Hematopoietic multipotent progenitor cell treated with erythropoietin and hydrocortisone succinate and interleukin-3 and kit ligand, for 15 days (in vitro differentiated cells): ENCODE data around the gene S100B.

Source experiments
- DNase-seq: peaks from one replicate; pipeline ENCODE4 v3.0.0-alpha.2; 2015; ENCODE audit warnings: low spot score

S100B gene

DNA sequence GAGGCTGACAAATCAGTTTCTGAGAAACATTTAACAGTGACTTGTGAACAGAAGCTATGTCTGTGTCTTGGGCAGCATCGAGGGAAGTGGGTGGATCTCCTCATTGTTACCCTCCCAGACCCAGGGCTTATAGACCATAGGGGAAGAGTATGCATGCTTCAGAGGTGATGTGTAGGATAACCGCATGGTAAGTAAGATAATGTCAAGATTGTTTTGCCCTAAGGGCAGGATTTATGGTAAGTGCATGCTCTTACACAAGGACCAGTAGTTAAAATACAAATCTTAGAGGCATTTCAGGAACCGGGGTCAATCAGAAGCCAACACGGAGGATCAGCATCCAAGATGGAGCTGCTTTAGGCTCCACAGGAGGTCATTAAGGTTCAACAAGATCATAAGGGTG is 22.8 kb upstream of the S100B start:
- no peak for DNase-seq

DNA sequence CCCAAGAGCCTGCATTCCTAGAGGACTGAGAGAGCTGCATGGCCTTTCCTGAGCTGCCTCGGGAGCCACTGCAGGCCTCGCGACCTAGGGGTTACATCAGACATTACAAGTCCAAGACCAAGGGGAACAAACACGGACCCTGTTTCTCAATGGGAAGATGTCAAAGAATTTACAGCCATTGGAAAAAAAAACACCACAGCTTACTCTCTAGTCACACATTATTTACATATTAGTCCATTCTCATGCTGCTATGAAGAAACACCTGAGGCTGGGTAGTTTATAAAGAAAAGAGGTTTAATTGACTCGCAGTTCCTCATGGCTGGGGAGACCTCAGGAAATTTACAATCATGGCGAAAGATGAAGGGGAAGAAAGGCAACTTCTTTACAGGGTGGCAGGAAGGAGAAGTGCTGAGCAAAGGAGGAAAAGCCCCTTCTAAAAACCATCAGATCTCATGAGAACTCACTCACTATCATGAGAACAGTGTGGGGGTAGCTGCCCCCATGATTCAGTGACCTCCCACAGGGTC is 22.2 kb upstream of the S100B start:
- DNase-seq = no peak

DNA sequence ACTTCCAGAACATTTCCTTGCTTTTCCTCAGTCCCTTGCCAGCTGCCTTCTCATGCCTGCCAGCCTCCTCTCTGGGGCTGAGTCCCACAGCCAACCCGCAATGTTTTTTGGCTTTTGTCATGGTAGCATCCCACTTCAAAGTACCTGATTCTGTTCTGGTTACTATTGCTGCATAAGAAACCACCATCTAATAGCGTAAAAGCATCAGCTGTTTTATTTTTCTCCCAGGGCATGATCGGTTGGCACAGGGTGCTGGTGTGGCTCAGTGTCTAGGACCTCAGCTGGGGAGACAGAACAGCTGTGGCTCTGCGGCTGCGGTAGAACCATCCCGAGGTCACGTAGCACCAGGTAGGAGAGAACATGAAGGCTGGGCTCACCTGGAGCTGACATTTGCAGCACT is 21.7 kb upstream of the S100B start:
- DNase-seq = no peak

DNA sequence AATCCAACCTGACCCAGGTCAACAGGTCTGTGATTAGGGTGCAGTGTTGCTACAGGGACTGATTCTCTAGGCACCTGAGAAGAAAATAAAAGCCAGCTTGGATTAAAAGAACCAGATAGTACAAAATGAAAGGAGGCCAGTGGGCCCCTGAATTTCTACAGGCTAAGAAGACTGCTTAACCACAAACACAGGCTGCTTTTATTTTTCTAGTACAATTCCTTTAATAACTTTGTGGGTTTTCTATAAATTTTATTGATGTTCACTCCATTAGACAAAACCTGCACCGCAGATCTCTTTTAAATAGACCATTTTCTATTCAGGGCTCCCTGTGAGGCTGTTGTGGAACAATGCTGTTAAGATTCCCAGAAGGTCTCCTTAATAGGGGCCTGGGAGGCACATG is 20.9 kb upstream of the S100B start:
- no peak for DNase-seq

DNA sequence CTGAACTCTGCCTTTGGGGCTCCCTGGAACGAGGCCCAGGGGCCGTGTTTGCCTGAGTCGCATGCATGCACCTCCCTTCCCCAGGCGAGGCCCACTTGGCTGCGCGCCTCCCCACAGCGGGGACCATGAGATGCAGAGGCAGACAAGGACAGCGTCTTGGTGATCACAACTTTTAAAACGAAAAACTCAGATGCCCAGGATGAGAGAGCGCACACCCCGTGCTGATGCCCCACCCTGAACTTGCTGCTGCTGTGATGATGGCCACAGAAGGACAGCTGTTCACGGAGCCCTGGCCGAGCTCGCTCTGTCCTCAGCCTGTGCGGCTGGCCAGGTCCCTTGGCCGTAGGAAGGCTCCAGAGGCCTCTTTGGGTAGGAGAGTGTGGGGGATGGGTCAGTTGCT is 19.2 kb upstream of the S100B start:
- DNase-seq = no peak

DNA sequence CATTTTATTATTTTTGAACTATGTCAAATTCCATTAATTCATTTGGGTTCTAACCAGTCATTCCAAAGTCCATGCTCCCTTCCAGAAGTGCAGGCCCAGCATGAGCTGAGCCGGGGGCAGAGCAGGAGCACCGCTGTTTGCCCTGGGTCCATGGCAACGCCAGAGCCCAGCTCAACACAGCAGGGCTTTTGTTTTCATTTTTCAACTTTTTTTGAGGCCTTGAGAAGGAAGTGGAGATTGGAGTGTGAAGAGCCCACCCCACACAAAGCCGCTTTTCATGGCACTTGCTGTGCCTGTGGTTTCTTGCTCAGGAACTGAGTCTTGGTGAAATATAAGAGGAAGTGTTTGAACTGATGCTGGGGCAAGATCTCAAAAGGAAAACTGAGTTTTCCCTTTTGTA is 17.3 kb upstream of the S100B start:
- DNase-seq = no peak

DNA sequence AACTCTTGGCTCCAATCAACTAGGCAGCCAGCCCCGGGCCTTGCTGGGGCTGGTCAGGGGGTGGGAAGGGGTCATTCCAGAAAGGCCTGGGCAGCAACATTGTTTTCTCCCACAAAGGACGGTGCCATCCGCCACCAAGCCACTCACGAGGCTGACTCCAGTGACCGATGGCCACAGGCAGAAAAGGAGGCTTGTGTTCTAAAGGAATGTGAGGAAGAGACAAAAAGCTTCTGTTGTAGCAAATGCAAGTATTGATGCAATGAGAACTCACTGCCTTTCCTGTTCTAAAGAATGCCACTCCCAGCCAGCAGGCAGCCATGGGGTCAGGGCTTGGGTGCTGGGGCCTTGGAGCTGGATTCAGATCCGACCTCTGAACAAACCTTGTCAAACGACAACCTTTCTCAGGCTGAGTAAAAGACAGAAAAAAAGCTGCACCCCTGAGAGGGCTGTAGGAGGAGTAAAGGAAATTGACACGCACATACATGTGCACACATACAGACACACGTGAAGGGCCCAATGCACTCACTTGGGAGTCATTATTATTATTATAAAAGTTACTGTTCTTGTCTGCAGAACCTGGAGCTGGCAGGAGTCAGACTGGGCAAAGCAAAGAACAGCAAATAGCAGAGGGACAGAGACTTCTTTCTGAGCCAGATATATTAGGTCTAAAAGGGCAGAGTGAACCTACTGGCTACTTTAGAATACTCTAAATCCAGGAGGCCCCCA is 16.7 kb upstream of the S100B start:
- no peak for DNase-seq

DNA sequence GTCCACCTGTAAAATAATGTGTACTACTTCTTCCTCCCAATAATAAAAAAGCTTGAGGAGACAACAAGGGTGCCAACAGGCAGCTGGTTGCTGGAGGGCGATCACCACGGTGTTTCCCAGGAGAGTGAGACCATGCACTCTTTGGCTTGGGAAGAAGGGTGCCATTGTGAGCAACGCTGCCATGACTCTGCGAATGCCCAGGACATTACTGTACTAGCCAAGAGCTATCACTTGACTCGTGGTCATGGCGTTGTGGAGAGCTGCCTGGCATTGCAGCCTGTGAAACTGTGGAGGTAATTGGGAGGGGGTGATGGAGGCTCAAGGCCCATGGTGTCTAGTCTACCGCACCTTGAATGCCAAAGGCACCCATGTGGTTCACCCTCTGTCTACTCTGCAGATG is 16.0 kb upstream of the S100B start:
- no peak for DNase-seq

DNA sequence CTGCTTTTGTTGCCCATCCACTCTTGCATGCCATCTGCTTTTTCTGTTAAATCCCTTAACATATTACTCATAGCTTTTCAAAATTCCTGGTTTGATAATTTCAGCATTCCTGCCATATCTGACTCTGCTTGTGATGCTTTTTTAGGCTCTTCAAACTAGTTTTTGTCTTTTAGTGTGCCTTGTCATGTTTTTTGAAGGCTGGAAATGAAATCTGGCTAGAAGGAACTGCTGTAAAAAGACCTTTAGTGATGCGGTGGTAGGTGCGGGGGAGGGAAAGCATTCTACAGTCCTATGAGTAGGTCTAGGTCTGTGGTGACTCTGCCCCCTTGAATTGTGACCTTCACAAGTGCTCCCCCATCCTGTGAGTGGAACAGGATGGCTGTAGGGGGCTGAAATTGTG is 15.0 kb upstream of the S100B start:
- no peak for DNase-seq

DNA sequence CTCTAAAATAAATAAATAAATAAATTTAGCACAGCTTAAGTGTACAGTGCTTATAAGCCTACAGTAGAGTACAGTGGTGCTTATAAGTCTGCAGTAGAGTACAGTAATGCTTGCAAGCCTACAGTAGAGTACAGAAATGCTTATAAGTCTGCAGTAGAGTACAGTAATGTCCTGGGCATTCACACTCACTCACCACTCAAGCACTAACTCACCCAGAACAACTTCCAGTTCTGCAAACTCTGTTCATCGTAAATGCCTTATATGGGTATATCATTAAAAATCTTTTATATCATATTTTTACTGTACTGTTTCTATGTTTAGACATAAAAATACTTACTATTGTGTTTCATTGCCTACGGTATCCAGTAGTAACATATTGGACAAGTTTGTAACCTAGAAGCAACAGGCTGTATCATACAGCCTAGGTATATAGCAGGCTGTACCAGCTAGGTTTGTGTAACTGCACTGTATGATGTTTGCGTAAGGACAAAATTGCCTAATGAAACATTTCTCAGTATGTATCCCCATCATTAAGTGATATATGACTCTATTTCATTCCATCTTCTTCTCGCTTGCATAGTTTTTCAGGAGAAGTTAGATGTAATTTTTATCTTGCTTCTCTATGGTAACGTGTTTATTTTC is 14.0 kb upstream of the S100B start:
- no peak for DNase-seq

DNA sequence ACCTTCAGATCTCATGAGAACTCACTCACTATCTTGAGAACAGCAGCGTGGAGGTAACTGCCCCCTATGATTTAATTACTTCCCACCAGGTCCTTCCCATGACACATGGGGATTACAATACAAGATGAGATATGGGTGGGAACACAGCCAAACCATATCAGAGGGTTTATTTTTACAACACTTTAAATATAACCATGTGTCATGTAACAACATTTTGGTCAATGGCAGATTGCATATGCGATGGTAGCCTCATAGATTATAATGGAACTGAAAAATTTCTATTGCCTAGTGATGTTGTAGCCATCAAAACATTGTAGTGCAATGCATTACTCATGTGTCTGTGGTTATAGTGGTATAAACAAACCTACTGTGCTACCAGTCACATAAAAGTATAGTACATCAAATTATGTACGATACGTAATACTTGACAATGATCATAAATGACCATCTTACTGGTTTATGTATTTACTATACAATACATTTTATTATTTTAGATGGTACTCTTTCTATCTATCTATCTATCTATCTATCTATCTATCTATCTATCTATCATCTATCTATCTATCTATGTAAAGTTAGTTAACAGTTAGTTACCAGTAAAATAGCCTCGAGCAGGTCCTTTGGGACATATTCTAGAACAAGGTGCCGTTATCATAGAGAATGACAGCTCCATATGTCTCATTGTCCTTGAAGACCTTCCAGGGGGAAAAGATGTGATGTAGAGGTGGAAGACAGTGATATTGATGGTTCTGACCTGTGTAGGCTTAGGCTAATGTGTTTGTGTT is 12.6 kb upstream of the S100B start:
- DNase-seq = no peak

DNA sequence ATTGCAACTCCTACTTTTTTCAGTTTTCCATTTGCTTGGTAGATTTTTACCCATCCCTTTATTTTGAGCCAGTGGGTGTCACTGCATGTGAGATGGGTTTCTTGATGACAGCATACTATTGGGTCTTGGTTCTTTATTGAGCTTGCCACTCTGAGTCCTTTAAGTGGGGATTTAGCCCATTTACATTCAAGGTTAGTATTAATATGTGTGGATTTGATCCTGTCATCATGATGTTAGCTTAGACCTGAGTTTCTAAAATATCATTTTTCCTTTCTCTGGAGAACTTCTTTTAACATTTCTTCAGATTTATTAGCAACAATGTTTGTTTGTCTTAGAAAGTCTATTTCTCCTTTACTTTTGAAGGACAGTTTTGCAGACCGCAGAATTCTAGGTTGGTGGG is 11.8 kb upstream of the S100B start:
- DNase-seq = no peak

DNA sequence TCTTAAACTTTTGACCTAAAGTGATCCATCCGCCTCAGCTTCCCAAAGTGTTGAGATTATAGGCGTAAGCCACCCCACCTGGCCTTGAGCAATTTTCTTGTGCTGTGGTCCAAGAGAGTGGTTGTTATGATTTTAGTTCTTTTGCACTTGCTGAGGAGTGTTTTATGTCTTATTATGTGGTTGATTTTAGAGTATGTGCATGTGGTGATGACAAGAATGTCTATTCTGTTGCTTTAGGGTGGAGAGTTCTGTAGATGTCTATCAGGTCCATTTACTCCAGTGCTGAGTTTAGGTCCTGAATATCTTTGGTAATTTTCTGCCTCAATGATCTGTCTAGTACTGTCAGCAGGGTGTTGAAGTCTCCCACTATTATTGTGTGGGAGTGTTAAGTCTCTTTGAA is 11.2 kb upstream of the S100B start:
- DNase-seq = no peak

DNA sequence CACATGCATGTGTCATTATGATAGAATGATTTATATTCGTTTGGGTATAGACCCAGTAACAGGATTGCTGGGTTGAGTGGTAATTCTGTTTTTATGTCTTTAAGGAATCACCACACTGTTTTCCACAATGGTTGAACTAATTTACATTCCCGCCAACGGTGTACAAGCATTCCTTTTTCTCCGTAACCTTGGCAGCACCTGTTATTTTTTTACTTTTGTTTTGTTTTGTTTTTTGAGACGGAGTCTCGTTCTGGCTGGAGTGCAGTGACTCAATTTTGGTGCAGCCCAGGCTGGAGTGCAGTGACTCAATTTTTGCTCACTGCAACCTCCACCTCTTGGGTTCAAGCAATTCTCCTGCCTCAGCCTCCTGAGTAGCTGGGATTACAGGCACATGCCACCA is 8.5 kb upstream of the S100B start:
- DNase-seq = no peak

DNA sequence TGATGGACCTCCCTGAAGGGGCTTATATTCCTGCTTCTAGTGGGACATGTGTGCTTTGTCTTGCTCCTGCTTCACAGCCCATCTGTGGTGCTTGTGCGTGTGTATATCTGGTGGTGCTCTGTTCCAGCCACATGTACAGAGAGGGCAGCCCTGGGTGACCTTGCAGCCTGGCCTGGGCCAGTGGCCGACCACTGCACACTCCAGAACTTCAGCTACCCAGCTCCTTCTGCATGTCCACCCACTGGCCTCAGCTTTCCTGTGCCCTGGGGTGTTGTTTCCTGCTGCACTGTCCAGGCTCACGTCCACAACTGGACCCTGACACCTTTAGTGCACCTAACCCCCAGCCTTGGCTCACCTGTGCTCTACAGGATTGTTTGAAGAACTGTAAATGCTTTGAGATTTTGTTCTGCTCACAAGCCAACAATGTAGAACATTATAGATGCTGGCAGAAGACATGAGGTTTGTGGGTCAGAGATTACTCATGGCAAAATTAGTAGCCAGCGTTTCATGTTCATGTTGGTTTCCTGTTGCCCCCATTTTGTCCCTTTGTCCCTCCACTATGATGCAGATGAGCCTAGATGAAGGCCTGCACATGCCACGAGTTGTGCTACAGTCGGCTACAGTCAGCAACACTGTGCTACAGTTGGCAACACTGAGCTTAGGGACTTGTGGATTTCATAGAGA is 5.3 kb upstream of the S100B start:
- DNase-seq = no peak

DNA sequence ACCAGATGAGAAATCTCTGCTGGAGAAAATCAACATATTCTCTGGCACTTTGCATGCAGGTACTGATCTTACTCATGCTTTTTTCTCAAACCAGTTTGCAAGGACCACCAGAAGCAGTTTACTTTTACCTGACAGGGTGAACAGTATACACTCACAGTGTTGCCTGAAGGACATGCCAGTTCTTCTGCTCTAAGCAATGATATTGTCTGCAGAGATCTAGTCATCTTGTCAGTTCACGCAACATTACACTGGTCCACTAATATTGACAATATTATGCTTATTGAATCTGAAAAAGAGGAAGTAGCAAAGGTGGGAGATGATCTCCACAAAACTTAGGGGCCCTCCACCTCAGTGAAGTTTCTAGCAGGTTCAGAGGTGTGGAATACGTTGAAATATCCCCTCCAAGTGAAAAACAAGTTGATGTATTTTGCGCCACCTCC is 3.8 kb upstream of the S100B start:
- no peak for DNase-seq

DNA sequence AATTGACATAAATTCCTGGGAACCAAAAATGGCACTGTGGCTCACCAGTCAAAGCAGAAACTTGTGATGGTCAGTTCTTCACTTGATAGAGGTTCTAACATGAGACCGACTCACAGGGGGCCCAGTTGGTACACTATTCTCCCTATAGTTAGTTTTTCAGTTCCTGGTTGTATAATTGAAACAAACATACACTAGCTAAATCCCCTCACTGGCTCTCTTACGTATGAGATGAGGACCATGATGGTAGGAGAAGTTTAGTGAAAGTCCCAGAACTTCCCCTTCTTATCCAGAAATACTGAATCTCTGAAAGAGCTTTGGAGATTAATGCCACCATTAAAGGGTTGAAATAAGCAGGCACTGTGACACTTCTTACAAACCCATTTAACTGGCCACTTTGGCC is 2.8 kb upstream of the S100B start:
- no peak for DNase-seq

DNA sequence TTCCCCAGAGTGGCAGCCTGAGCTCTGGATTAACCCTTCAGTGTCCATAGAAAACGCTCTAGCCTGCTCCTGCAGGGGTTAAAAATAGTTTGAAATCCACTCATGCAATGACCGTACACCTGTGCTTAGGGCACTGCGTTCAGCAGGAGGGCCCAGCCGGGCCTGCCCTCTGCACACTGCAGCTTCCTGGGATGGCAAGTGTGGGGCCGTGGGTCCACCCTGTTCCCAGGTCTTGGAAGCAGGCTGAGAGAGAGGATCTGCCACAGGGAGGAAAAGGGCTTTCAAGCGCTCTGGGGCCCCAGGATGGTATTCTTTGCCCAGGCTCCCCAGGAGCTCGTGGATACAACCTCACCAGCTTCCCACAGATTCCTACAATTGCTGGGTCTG is 1.5 kb upstream of the S100B start:
- DNase-seq = no peak

DNA sequence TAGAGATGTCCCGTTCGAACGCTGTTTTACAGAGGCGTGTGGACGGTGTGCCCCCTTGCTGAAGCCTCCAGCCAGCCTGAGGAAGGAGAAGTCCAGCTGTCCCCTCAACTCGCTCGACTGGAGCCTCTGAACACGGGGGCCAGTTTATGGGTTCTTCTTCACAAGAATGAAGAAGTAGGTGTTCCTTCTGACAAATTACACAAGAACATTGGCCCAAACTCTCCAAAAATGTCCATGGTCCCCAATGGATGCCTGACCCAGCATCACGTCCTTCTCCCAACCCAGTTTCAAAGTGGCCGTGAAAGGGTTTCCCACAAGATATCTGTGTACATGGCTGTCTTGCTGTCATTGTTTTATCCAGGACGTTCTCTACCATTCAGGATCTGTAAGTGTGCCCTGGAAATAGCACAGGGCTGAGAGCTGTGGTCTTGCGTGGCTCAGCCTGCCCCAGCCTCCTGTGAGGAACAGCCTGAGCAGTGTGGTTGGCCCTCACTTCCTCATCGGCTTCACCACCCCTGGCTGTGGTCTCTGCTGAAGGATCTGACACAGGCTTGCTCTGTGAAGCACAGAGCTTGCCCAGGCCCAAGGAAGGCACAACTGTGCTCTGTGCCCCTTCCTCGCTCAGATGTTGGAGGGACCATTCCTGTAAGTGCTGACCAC is 1.0 kb upstream of the S100B start:
- DNase-seq = no peak

DNA sequence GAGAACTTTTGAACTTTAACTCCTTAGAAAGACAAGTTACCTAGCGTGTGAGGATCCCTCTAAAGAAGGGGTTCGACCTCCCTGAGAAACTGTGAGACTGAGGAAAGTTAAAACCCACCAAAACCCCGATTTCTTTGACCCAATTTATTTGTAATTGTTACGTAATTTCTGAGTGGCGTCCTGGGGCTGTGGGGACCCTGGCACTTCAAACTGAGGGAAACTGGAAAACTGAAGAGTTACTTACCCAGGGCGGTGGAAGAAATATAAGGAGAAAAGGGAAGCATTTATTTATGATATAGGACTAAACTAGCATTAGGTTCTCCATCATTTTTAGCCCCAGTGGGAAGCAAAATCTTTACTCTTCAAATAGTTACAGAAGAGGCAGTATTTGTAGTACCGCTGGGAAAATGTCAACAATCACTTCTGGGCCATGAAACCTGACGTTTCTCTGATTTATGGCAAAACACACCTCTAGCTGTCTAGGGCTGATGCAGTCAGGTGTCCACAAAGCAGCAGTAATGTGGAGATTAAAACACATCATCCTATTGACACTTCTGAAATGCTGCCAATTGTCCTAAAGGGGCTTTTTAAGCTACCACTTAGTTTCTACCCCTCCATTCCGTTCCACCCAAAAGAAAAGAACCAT is 430 bp downstream of the S100B start:
- DNase-seq = no peak

DNA sequence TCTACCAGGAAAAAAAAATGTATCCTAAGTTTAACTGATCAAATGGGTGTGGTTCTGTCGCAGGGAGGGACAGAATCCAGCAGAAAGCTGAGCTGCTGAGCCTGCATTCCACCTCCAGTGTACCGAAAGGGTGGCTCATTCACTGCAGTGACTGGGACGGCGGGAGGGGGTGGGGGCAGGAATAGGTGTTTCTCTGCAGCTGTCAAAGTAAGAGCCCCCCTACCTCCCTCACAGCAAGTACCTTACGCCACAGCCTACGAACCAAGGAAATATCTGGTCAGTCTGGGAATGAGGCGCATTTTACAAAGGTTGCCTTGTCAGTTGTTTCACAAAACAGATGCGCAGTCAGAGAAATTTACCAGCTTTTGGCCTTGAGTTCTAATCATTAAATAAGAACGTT is 1.7 kb downstream of the S100B start:
- no peak for DNase-seq

DNA sequence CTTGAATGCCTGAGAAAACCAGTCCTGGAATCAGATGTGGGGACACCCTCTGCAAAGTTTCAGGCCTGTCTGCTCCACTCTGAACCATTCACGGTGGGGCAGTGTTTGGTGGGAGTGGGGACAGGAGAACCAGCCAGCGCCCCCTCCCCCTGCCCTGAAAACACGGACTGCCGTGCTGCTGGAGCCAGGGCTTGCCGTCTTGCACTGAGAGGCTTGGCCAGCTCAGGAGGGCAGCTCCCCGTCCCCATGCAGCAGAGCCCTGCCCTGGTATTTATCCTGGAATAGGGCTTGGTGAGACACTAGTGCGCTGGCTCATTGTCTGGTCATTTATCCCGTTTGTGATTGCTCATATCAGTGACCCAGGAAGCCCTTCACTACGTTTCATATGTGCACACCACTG is 3.9 kb downstream of the S100B start:
- no peak for DNase-seq
